ENCODE results near the gene SYCE1.
"Not testable (repeated sequence)": the region's sequence is repeated elsewhere in the genome, so short reads cannot be mapped to it uniquely, and the experiment has no call there.

The SYCE1 gene

DNA sequence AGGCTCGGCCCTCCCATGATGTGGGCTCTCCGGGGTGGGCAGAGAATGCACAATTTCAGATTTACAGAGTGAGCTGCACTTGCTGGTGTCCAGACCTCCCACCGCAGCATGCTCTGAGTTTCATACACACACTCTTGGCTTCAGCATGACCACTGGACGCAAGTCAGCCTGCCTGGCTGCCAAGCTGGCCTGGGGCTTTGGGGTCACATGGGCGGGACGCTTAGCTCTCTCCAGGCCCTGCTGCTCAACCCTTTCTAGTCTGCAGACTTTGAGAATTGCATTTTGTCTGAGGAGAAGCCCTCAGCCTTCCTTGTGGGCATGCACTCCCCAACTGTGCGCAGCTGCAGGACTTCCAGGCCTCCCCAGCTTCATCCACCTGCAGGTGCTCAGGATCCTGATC, 32.5 kb downstream of the SYCE1 start:
- TF ChIP-seq JUND (IDR thresholded peaks at IDR 0.05; ENCODE audit: low read depth), result no peak
- DNase-seq (ENCODE audit: low read depth in 1 of 2, low spot score in 1 of 2), result no peak
- in situ Hi-C loops (cut with HindIII; ENCODE audit: low pct_unique_long_range_greater_than_20kb, low sequenced_read_pairs), result no loop called here

DNA sequence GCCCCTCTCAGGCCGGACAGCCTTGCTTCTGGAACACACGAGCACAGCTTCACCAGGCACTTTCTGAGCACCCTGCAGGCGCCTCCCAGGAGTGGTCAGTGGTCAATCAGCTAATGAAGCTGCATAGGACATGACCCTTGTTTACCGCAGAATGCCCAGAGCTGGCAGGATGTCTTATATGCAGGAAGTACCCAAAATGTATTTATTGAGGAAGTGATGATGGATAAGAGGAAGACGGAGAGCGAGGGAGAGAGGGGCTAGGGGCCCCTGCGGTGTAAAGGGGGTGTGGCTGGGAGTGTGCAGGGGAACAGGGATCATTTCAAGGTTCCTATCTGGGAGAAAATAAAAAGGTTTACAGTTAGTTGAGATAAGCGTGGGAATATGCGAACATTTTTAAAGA, 34.9 kb downstream of the SYCE1 start:
- no peak for TF ChIP-seq JUND (IDR thresholded peaks at IDR 0.05; ENCODE audit: low read depth)
- DNase-seq (ENCODE audit: low read depth in 1 of 2, low spot score in 1 of 2), result no peak
- in situ Hi-C loops (cut with HindIII; ENCODE audit: low pct_unique_long_range_greater_than_20kb, low sequenced_read_pairs), result no loop called here

DNA sequence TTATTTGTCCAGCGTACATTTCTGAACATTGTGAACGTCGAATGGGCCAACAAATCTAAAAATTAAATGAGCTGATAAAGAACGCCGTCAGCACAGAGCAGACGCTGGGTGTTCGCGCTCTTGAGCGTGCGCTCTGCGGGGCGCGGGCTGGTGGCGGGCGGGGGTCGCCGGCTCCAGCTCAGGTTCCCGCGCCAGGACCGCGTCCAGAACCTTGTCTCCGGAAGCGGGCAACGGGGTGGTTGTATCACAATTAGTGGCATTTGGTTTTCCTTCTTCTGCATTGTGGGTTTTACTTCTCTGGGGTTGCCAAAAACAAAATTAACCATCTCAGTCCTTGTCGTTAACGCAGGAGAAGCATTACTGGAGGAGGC, 35.8 kb downstream of the SYCE1 start:
- in situ Hi-C loops (cut with HindIII; ENCODE audit: low pct_unique_long_range_greater_than_20kb, low sequenced_read_pairs), result no loop called here
- TF ChIP-seq JUND (IDR thresholded peaks at IDR 0.05; ENCODE audit: low read depth), result no peak
- no peak for DNase-seq (ENCODE audit: low read depth in 1 of 2, low spot score in 1 of 2)

DNA sequence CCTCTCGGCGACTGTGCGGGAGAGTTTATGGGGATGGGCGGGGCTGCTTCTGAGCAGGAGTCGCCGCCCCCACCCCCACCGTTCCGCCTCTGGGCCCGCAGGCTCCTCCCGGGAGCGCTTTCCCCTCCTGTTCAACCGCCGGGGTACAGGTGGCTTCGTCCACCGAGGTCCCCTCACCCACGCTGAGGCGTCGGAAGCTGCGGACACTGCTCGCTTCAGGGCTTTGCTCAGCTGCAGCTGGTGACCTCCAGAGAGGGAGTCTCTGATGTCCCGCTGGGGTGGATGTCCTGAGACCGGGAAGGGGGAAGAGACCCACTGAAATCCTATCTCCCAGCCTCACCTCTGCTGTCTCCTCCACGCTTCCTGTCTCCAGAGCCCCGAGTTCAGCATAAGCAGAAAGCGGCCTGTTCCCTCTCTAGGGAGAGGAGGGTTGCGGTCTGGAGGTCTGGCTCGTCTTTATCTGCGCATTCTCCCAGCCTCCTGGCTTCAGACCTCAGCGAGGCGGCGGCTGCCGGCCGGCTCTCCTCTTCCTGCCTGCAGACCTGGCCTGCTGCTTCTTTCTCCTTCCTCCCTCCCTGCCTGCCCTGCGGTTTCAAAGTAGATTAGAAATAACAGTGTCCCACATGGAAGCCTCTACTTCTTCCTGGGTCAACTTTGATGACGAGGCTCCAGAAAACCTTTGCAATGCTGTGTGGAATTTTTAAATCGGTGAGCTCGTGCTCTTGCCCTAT, 36.4 kb downstream of the SYCE1 start:
- in situ Hi-C loops (cut with HindIII; ENCODE audit: low pct_unique_long_range_greater_than_20kb, low sequenced_read_pairs), result no loop called here
- no peak for TF ChIP-seq JUND (IDR thresholded peaks at IDR 0.05; ENCODE audit: low read depth)
- no peak for DNase-seq (ENCODE audit: low read depth in 1 of 2, low spot score in 1 of 2)

DNA sequence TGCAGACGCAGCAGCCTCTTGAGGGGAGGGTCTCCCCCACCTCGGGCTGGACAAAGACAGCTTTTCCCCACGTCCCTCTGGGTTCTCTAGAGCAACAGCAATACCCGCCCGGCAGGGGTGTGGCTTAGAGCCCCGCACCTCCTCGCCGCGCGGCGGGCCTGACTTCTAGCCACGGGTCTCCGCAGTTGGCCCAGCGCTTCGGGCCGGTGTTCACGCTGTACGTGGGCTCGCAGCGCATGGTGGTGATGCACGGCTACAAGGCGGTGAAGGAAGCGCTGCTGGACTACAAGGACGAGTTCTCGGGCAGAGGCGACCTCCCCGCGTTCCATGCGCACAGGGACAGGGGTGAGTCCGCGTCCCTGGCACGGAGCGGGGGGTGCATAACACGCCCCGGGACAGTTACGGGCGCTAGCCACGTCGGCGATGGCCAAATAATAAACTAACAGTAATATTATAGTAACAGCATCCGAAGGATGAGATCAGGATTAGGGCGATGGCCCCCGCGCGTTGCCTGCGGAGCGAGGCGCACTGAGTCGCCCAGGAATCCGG, 37.0 kb downstream of the SYCE1 start:
- in situ Hi-C loops (cut with HindIII; ENCODE audit: low pct_unique_long_range_greater_than_20kb, low sequenced_read_pairs), result no loop called here
- no peak for TF ChIP-seq JUND (IDR thresholded peaks at IDR 0.05; ENCODE audit: low read depth)
- no peak for DNase-seq (ENCODE audit: low read depth in 1 of 2, low spot score in 1 of 2)

DNA sequence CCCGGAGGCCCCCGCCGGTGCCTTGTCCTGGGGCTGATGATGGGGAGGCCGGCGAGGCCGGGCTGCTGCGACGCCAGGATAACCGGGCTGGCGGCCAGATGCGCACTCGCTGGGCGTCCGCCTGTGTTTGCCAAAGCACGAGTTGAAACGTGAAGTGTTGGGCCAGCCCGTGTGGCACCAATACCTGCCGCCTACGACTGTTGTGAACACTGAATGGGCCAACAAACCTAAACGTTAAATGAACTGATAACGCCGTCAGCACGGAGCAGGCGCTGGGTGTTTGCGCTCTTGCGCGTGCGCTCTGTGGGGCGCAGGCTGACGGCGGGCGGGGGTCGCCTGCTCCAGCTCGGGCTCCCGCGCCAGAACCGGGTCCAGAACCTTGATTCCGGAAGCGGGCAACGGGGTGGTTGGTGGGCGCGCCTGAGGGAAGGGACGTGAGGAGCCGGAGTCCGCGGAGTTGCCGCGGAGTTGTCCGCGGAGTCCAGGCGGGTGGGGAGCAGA, 37.6 kb downstream of the SYCE1 start:
- in situ Hi-C loops (cut with HindIII; ENCODE audit: low pct_unique_long_range_greater_than_20kb, low sequenced_read_pairs), result no loop called here
- no peak for TF ChIP-seq JUND (IDR thresholded peaks at IDR 0.05; ENCODE audit: low read depth)
- DNase-seq (ENCODE audit: low read depth in 1 of 2, low spot score in 1 of 2), result no peak

DNA sequence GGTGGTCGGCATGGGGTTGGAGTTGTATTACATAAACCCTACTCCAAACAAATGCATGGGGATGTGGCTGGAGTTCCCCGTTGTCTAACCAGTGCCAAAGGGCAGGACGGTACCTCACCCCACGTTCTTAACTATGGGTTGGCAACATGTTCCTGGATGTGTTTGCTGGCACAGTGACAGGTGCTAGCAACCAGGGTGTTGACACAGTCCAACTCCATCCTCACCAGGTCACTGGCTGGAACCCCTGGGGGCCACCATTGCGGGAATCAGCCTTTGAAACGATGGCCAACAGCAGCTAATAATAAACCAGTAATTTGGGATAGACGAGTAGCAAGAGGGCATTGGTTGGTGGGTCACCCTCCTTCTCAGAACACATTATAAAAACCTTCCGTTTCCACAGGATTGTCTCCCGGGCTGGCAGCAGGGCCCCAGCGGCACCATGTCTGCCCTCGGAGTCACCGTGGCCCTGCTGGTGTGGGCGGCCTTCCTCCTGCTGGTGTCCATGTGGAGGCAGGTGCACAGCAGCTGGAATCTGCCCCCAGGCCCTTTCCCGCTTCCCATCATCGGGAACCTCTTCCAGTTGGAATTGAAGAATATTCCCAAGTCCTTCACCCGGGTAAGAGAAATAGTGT, 38.3 kb downstream of the SYCE1 start, which contains the start of gene CYP2E1:
Gene CYP2E1 (plus strand): TSS at position 407 of the 632 bp plus-strand sequence. CDS start 33 bp downstream, at position 440.
- no peak for TF ChIP-seq JUND (IDR thresholded peaks at IDR 0.05; ENCODE audit: low read depth)
- in situ Hi-C loops (cut with HindIII; ENCODE audit: low pct_unique_long_range_greater_than_20kb, low sequenced_read_pairs), result no loop called here
- DNase-seq (ENCODE audit: low read depth in 1 of 2, low spot score in 1 of 2), result no peak

DNA sequence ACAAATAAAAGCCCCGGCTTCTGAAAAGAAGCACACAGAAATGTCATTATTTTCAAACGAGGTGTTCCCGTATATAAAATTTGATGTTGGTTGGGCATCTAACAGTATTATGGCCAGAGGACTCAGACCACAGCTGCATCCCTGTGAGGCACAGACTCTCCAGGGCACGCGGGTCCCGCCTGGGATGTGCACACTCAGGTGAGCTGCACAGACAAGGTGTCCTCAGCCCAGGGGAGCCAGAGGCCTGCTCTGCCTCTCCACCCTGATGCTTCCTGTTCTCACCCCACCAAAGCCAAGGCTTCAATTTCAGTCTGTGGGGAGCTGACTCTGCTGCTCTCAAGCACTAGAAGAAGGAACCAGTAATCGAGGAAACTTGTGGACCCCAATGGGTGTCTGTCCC, 39.9 kb downstream of the SYCE1 start:
- TF ChIP-seq JUND (IDR thresholded peaks at IDR 0.05; ENCODE audit: low read depth), result no peak
- no peak for DNase-seq (ENCODE audit: low read depth in 1 of 2, low spot score in 1 of 2)
- in situ Hi-C loops (cut with HindIII; ENCODE audit: low pct_unique_long_range_greater_than_20kb, low sequenced_read_pairs), result no loop called here

DNA sequence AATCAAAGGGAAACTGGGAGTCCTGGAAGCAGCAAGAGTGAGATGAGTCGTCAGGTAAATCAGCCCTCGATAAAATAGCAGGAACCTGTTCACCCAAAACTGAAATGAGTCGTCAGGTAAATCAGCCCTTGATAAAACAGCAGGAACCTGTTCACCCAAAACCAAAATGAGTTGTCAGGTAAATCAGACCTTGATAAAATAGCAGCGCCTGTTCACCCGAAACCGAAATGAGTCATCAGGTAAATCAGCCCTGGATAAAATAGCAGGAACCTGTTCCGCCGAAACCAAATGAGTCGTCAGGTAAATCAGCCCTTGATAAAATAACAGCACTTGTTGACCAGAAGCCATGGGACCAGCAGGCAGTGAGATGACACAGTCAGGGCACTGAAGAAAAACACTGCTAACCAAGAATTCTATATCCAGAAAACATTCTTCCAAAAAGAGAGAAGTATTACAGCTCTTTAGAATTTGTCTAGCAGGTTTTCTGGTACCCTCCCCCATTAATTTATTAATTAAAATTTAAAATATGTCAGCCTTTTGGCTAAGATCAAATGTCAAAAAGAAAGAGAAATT, 41.7 kb downstream of the SYCE1 start:
- no peak for TF ChIP-seq JUND (IDR thresholded peaks at IDR 0.05; ENCODE audit: low read depth)
- in situ Hi-C loops (cut with HindIII; ENCODE audit: low pct_unique_long_range_greater_than_20kb, low sequenced_read_pairs), result no loop called here
- no peak for DNase-seq (ENCODE audit: low read depth in 1 of 2, low spot score in 1 of 2)

DNA sequence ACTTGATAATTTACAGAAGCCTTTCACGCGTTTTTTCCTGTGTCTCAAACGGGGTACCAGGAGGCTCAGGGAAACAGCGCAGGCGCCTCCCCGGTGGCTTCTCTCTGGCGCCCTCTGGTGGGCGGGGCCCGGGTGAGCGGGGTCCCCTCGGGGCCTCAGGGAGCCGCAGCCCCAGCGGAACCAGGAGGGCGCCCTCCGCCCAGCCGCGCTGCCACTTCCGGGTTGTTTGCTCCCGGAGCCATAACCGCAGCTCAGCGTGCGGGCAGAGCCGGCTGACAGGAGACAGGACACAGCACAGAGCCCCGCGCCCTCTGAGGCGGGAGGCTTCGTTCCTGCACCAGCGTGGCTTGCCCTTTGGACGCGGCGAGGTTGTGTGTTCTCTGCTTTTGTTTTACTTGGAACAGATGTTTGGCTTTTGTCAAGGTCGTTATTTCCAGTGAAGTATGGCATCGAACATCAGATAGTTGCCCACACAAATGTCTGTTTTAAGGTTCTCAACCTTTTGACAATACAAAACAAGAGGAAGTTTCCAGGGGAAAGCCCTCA, 45.1 kb downstream of the SYCE1 start:
- in situ Hi-C loops (cut with HindIII; ENCODE audit: low pct_unique_long_range_greater_than_20kb, low sequenced_read_pairs), result no loop called here
- peak; percentile 67 to 83 for DNase-seq (ENCODE audit: low read depth in 1 of 2, low spot score in 1 of 2)
- no peak for TF ChIP-seq JUND (IDR thresholded peaks at IDR 0.05; ENCODE audit: low read depth)

DNA sequence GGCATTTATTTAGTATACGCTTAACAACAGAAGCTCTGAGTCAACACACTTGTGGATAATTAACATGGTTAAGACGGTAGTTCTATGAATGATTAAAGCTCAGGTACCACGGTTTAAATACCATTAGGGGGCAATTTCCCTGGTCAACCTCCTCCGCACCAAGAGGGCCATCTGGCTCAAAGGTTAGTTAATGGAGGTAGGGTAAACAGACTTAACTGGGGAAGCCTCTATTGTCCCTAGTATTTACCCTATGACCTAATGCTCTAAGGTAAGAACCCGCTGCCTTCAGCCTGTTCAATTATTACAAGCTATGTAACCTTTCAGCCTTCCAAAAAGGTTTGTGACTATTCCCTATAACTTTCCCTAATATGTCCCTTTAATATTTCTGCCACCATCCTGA, 46.9 kb downstream of the SYCE1 start:
- DNase-seq (ENCODE audit: low read depth in 1 of 2, low spot score in 1 of 2); in situ Hi-C loops (cut with HindIII; ENCODE audit: low pct_unique_long_range_greater_than_20kb, low sequenced_read_pairs): not testable (repeated sequence)

DNA sequence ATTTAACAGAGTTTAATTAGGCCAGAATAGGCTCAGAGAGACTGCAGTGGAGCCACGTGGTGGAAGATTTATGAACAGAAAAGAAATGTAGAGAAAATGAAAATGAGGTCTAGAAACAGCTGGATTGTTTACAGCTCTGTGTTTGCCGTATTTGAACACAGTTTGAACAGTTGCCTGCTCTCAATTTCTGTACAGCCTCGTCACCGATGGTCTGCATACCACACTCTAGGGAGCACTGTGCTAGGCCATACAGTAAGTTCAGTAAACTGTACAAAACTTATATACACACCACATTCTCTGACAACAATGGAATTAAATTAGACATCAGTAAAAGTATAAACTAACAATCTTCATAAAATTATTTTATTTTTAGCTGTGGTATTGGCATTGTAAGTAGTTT, 49.3 kb downstream of the SYCE1 start:
- in situ Hi-C loops (cut with HindIII; ENCODE audit: low pct_unique_long_range_greater_than_20kb, low sequenced_read_pairs), result no loop called here
- TF ChIP-seq JUND (IDR thresholded peaks at IDR 0.05; ENCODE audit: low read depth), result no peak
- no peak for DNase-seq (ENCODE audit: low read depth in 1 of 2, low spot score in 1 of 2)

DNA sequence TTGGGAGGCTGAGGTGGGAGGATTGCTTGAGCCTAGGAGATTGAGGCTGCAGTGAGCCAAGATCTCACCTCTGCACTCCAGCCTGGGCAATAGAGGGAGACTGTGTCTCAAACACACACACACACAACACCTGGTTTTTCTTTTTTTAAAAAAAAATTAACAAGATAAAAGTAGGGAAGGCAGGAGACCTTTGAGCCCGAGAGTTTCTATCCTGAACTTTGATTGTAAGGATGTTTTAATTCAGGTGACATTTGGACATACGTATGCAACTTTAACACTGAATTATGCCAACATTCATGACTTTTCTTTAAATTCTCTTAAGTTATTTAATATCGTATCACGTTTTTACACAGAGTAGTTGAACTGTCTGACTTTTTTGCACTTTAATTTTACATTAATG, 49.9 kb downstream of the SYCE1 start:
- in situ Hi-C loops (cut with HindIII; ENCODE audit: low pct_unique_long_range_greater_than_20kb, low sequenced_read_pairs), result no loop called here
- DNase-seq (ENCODE audit: low read depth in 1 of 2, low spot score in 1 of 2), result no peak
- no peak for TF ChIP-seq JUND (IDR thresholded peaks at IDR 0.05; ENCODE audit: low read depth)
